SK-N-SH (cell line): ENCODE data around the gene KRTAP1-3. TPM values are rescaled to one million over a fixed set of nuclear protein-coding genes. Genes with fewer than 3 reads are reported as not detected.

Experiments used
- CTCF ChIA-PET: fragments of 300-600, 350-600 bp; formaldehyde crosslinking; extraction: SDS; loops from one replicate; lab custom pipeline; 2021; lab: Yijun Ruan, JAX
- POLR2A ChIA-PET: fragments of 350-600 bp; sonication (Branson Sonifier 250); formaldehyde crosslinking; extraction: SDS; loops from one replicate; lab custom pipeline; 2020; ENCODE audit warnings: antibody characterized with exemption, inconsistent platforms; lab: Yijun Ruan, JAX
- DNase-seq: peaks from one replicate; pipeline ENCODE4 v3.0.0; 2012
- H2AFZ ChIP-seq: fragments of 200-600 bp; sonication (generic); 2 replicates; pipeline ENCODE4 v1.8.1; 2016; ENCODE audit warnings: antibody characterized with exemption, mild to moderate bottlenecking, low read depth
- H3F3A ChIP-seq: fragments of 200-600 bp; sonication (generic); replicated peaks from 2 replicates; pipeline ENCODE3; 2016; ENCODE audit warnings: antibody characterized with exemption, mild to moderate bottlenecking; ENCODE audit not compliant: insufficient read depth
- H3K27ac ChIP-seq, 2 experiments: fragments of 200-500 bp in 1 of 2; fragments of 200-600 bp in 1 of 2; sonication (Bioruptor generic) in 1 of 2; sonication (generic), shearing (Covaris generic) in 1 of 2; 2 replicates each; pipeline versions ENCODE4 v1.5.1 to v1.6.1; 2014 to 2016; ENCODE audit warnings: low read depth in 2 of 2, inconsistent platforms in 1 of 2, low read length in 1 of 2, mild to moderate bottlenecking in 1 of 2, mixed read lengths in 1 of 2
- H3K27me3 ChIP-seq: fragments of 200-600 bp; sonication (generic), shearing (Covaris generic); 2 replicates; pipeline ENCODE4 v1.6.1; 2016; ENCODE audit warnings: mixed run types; ENCODE audit not compliant: insufficient read depth
- H3K36me3 ChIP-seq, 2 experiments: fragments of 200-500 bp in 1 of 2; fragments of 200-600 bp in 1 of 2; sonication (Bioruptor generic) in 1 of 2; sonication (generic) in 1 of 2; replicated peaks in 1 of 2; 2 replicates each; pipeline versions ENCODE3 to v1.5.1; 2014 to 2016; ENCODE audit warnings: low read length in 1 of 2, mild to moderate bottlenecking in 1 of 2; ENCODE audit not compliant: insufficient read depth in 2 of 2, control insufficient read depth in 1 of 2
- H3K4me1 ChIP-seq, 2 experiments: fragments of 200-500 bp in 1 of 2; fragments of 200-600 bp in 1 of 2; sonication (Bioruptor generic) in 1 of 2; sonication (generic), shearing (Covaris generic) in 1 of 2; 2 replicates each; pipeline versions ENCODE4 v1.5.1 to v1.6.1; 2014 to 2016; ENCODE audit warnings: low read depth in 1 of 2, low read length in 1 of 2, mixed run types in 1 of 2; ENCODE audit not compliant: insufficient read depth in 2 of 2, control insufficient read depth in 1 of 2
- H3K4me2 ChIP-seq: fragments of 200-600 bp; sonication (generic), shearing (Covaris generic); 2 replicates; pipeline ENCODE4 v1.6.1; 2017; ENCODE audit warnings: mixed run types
- H3K4me3 ChIP-seq, 2 experiments: fragments of 200-500 bp in 1 of 2; fragments of 200-600 bp in 1 of 2; sonication (Bioruptor generic) in 1 of 2; sonication (generic), shearing (Covaris generic) in 1 of 2; 2 replicates each; pipeline versions ENCODE4 v1.5.1 to v1.8.1; 2014 to 2016; ENCODE audit warnings: low read depth in 2 of 2, inconsistent platforms in 1 of 2, low read length in 1 of 2, mild to moderate bottlenecking in 1 of 2, mixed read lengths in 1 of 2, moderate library complexity in 1 of 2
- H3K79me2 ChIP-seq: fragments of 200-600 bp; sonication (generic); 2 replicates; pipeline ENCODE4 v1.8.1; 2017; ENCODE audit warnings: mild to moderate bottlenecking; ENCODE audit not compliant: insufficient read depth
- H3K9ac ChIP-seq: fragments of 200-600 bp; sonication (generic); 2 replicates; pipeline ENCODE4 v1.6.1; 2017; ENCODE audit warnings: mixed run types
- H3K9me2 ChIP-seq: fragments of 200-600 bp; sonication (generic); 2 replicates; pipeline ENCODE4 v1.6.1; 2017; ENCODE audit warnings: mixed run types
- H3K9me3 ChIP-seq: fragments of 200-600 bp; sonication (generic); 2 replicates; pipeline ENCODE4 v1.6.1; 2017; ENCODE audit warnings: mixed run types, mild to moderate bottlenecking, moderate library complexity
- H4K20me1 ChIP-seq: fragments of 200-600 bp; sonication (generic); 2 replicates; pipeline ENCODE4 v1.6.1; 2017; ENCODE audit warnings: mild to moderate bottlenecking, mixed run types; ENCODE audit not compliant: insufficient read depth
- ELF1 ChIP-seq: IDR thresholded peaks from 2 replicates; pipeline ENCODE4 v1.4.0; 2012
- EZH2phosphoT487 ChIP-seq: fragments of 200-600 bp; sonication (generic); IDR thresholded peaks from 2 replicates; pipeline ENCODE4 v1.6.1; 2017; ENCODE audit warnings: low read depth, mixed run types, mild to moderate bottlenecking, antibody characterized with exemption, moderate library complexity, borderline replicate concordance
- FOSL2 ChIP-seq: IDR thresholded peaks from 2 replicates; pipeline ENCODE4 v1.4.0; 2012; ENCODE audit warnings: low read depth, mild to moderate bottlenecking, moderate library complexity, borderline replicate concordance
- FOXJ3 ChIP-seq: sonication (generic); formaldehyde crosslinking; IDR thresholded peaks from 2 replicates; pipeline ENCODE4 v1.5.1; 2020; ENCODE audit warnings: mild to moderate bottlenecking, missing genetic modification reagents
- GATA2 ChIP-seq: sonication (generic); formaldehyde crosslinking; IDR thresholded peaks from 2 replicates; pipeline ENCODE4 v1.5.0; 2020; ENCODE audit warnings: mild to moderate bottlenecking, missing genetic modification reagents
- JUND ChIP-seq: IDR thresholded peaks from 2 replicates; pipeline ENCODE4 v1.4.0; 2012
- MXI1 ChIP-seq: IDR thresholded peaks from 2 replicates; pipeline ENCODE4 v1.6.1; 2012; ENCODE audit warnings: mild to moderate bottlenecking, low read depth, low read length, improper control_type of control experiment
- POLR2AphosphoS5 ChIP-seq: IDR thresholded peaks from 2 replicates; pipeline ENCODE4 v1.6.1; 2012; ENCODE audit warnings: low read depth, low read length
- TEAD4 ChIP-seq: IDR thresholded peaks from 2 replicates; pipeline ENCODE4 v1.4.0; 2012; ENCODE audit warnings: mild to moderate bottlenecking, borderline replicate concordance; ENCODE audit not compliant: insufficient read depth
- YY1 ChIP-seq: IDR thresholded peaks from 2 replicates; pipeline ENCODE4 v1.4.0; 2012; ENCODE audit warnings: low read depth, mild to moderate bottlenecking
- polyA plus RNA-seq, 3 experiments: library from polyadenylated mRNA; depleted of rRNA; stranded (reverse); fragments of >200 nt; gene quantifications; 2 replicates each; pipeline ENCODE4 v1.2.3, GENCODE V29; 2012
- TF ChIP-seq, protein P1 (sequence below): IDR thresholded peaks from 2 replicates; pipeline ENCODE4 v1.4.0; 2012; ENCODE audit warnings: low read depth, borderline replicate concordance
- TF ChIP-seq, protein P2 (sequence below): fragments of 200-600 bp; sonication (generic); IDR thresholded peaks from 2 replicates; pipeline ENCODE4 v1.6.1; 2017; ENCODE audit warnings: antibody characterized with exemption, mild to moderate bottlenecking, moderate library complexity
- TF ChIP-seq, protein P3 (sequence below): fragments of 150-350 bp; IDR thresholded peaks from 2 replicates; pipeline ENCODE4 v1.6.1; 2016; ENCODE audit warnings: mild to moderate bottlenecking, low read depth, low read length
- TF ChIP-seq, protein P4 (sequence below): IDR thresholded peaks from 2 replicates; pipeline ENCODE4 v1.6.1; 2012; ENCODE audit warnings: mild to moderate bottlenecking, low read depth, low read length, moderate library complexity

KRTAP1-3 gene
- polyA plus RNA-seq, 1 of the 3 experiments (the other 2 are of a cell fraction), result not detected

GRCh38 chr17:41067281-41067680, 32.6 kb upstream of the KRTAP1-3 start:
- DNase-seq, result no peak
- POLR2A ChIA-PET, result no interaction called here
- Histone ChIP-seq H3K9ac (no peak overlapping the region), H3K27me3 (no peaks in the 10 kb centered on the region), H3K4me3 (no peak overlapping the region), H2AFZ (no peak overlapping the region), H3K4me1 (peaks cover 0 to 8% of the 10 kb centered on the region in 2 experiments; a peak in 1 of 4 replicates), H3F3A (no peaks in the 10 kb centered on the region), H3K9me3 (no peaks in the 10 kb centered on the region), H3K27ac (no peak overlapping the region), H3K79me2 (no peaks in the 10 kb centered on the region), H3K4me2 (no peak overlapping the region), H3K9me2 (no peaks in the 10 kb centered on the region), H3K36me3 (no peaks in the 10 kb centered on the region), H4K20me1 (no peaks in the 10 kb centered on the region)
- no peak for TF ChIP-seq EZH2phosphoT487
- TF ChIP-seq FOSL2, result no peak
- TF ChIP-seq, protein P1, sequence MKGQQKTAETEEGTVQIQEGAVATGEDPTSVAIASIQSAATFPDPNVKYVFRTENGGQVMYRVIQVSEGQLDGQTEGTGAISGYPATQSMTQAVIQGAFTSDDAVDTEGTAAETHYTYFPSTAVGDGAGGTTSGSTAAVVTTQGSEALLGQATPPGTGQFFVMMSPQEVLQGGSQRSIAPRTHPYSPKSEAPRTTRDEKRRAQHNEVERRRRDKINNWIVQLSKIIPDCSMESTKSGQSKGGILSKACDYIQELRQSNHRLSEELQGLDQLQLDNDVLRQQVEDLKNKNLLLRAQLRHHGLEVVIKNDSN, result no peak
- no peak for TF ChIP-seq MXI1
- TF ChIP-seq, protein P2, sequence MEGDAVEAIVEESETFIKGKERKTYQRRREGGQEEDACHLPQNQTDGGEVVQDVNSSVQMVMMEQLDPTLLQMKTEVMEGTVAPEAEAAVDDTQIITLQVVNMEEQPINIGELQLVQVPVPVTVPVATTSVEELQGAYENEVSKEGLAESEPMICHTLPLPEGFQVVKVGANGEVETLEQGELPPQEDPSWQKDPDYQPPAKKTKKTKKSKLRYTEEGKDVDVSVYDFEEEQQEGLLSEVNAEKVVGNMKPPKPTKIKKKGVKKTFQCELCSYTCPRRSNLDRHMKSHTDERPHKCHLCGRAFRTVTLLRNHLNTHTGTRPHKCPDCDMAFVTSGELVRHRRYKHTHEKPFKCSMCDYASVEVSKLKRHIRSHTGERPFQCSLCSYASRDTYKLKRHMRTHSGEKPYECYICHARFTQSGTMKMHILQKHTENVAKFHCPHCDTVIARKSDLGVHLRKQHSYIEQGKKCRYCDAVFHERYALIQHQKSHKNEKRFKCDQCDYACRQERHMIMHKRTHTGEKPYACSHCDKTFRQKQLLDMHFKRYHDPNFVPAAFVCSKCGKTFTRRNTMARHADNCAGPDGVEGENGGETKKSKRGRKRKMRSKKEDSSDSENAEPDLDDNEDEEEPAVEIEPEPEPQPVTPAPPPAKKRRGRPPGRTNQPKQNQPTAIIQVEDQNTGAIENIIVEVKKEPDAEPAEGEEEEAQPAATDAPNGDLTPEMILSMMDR, result no peak
- TF ChIP-seq FOXJ3 (CRISPR knock-in tag), result no peak
- TF ChIP-seq, protein P3, sequence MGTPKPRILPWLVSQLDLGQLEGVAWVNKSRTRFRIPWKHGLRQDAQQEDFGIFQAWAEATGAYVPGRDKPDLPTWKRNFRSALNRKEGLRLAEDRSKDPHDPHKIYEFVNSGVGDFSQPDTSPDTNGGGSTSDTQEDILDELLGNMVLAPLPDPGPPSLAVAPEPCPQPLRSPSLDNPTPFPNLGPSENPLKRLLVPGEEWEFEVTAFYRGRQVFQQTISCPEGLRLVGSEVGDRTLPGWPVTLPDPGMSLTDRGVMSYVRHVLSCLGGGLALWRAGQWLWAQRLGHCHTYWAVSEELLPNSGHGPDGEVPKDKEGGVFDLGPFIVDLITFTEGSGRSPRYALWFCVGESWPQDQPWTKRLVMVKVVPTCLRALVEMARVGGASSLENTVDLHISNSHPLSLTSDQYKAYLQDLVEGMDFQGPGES, result no peak
- TF ChIP-seq TEAD4, result no peak
- no peak for TF ChIP-seq JUND
- TF ChIP-seq, protein P4, sequence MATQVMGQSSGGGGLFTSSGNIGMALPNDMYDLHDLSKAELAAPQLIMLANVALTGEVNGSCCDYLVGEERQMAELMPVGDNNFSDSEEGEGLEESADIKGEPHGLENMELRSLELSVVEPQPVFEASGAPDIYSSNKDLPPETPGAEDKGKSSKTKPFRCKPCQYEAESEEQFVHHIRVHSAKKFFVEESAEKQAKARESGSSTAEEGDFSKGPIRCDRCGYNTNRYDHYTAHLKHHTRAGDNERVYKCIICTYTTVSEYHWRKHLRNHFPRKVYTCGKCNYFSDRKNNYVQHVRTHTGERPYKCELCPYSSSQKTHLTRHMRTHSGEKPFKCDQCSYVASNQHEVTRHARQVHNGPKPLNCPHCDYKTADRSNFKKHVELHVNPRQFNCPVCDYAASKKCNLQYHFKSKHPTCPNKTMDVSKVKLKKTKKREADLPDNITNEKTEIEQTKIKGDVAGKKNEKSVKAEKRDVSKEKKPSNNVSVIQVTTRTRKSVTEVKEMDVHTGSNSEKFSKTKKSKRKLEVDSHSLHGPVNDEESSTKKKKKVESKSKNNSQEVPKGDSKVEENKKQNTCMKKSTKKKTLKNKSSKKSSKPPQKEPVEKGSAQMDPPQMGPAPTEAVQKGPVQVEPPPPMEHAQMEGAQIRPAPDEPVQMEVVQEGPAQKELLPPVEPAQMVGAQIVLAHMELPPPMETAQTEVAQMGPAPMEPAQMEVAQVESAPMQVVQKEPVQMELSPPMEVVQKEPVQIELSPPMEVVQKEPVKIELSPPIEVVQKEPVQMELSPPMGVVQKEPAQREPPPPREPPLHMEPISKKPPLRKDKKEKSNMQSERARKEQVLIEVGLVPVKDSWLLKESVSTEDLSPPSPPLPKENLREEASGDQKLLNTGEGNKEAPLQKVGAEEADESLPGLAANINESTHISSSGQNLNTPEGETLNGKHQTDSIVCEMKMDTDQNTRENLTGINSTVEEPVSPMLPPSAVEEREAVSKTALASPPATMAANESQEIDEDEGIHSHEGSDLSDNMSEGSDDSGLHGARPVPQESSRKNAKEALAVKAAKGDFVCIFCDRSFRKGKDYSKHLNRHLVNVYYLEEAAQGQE, result no peak
- no peak for TF ChIP-seq POLR2AphosphoS5
- no peak for TF ChIP-seq ELF1
- TF ChIP-seq GATA2, result no peak
- TF ChIP-seq YY1, result no peak
- CTCF ChIA-PET, result no interaction called here
